GM18520 (cell line): ENCODE results near the gene SEMA4A.
"Not testable (repeated sequence)": the region's sequence is repeated elsewhere in the genome, so short reads cannot be mapped to it uniquely, and the experiment has no call there.

Source experiments
- ATAC-seq: cut with Tn5 transposase; IDR thresholded peaks from one replicate; pipeline ENCODE4 v1.9.1; 2021; ENCODE audit not compliant: unreplicated experiment

The SEMA4A gene

DNA sequence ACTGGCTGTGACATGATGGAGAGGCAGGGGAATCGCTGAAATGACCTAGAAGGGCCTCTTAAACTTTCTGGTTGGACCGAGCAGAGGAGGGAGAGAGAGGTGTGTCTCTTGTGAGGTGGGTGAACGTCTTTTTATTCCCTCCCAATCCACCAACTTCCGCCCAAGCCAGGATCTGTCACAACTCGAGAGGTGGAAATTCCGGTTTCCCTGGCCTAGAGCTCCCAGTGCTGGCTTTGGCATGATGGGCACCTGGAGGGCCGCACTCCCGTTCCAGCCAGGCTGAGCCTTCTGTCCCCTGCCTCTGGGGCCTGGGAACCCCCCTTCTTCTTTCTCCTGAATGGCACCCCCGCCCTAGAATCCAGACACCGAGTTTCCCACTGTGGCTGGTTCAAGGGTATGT lies at the start of gene SEMA4A:
TSS of gene SEMA4A (plus strand) at position 224 of the 400 bp plus-strand sequence. CDS start 994 bp downstream, outside the sequence.
- no peak for ATAC-seq

DNA sequence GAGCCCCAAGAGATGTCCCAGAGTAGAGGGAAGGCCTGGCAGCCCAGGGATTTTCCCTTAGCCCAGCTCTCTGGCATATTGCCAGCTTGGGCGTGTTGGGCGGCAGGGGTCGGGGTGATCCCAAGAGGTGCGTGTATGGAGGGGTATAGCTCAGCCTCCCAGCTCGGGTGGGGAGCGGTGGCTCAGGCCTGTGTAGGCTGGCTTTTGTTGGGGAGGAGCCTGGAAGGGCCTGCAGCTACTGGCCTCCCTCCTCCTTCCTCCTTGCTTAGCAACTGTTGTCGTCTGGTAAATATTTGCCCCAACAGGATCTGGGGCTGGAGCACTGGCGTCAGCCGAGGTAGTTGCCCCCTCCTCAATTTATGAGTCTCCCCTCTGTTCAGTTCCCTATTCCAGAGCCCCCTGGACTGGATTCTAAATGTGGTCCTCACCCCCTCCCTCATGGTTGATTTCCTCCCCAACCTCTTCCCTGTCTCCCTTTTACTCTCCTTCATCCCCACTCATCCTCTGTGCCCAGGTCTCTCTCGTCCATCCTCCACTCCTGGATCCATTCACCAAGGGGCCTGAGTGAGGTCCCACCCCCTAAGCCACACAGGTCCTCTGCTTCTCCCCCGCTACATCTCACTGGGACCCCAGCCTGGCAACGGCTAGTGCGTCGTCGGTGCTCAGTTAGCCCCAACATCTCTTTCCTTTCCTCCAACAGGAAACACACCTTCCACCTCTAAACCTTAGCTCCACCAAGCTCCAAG lies 49.1 kb upstream of the SEMA4A start:
- ATAC-seq = no peak

DNA sequence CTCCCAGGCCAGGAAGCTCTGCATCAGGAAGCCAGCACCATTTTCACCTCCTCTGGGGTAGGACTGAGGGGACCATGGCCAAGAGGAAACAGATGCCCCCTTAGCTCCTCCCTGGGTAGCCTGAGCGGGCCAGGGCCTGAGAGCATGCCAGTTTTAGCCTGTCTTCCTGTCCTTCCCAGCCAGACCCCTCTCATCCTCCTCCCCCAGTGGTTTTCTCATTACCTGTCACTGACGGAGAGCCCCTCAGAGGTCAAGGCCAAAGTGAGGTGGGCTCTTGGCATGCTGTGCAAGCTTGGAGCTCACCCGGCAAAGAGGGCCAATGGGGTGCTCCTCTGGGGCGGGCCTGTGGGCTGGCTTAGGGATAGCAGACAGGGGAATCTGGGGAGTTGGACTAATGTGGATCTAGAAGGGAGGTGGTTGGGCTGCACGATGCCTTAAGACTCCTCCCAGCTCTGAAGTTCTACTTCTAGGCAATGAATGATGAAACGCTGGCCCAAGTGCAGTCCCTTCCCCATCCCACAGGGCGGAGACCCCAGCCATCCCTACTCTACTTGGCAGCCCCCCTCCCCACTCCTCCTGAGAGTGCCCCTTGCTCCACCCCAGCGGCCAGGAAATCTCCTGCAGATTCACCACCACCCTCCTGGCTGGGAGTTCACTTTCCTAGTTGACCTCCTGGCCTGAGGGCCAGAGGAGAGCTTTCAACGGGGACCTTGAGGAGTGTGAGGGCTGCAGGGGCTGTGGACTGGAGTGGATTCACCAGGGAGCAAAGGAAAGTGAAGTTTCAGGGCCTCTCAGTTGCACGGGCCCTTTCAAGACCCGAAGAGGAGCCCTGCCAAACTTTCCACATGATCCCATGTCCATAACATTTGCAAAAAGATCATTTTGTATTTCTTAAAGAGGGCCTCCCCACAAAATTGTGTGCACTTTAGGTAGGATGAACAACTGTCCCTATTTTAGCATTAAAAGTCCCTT lies 48.2 kb upstream of the SEMA4A start:
- no peak for ATAC-seq

DNA sequence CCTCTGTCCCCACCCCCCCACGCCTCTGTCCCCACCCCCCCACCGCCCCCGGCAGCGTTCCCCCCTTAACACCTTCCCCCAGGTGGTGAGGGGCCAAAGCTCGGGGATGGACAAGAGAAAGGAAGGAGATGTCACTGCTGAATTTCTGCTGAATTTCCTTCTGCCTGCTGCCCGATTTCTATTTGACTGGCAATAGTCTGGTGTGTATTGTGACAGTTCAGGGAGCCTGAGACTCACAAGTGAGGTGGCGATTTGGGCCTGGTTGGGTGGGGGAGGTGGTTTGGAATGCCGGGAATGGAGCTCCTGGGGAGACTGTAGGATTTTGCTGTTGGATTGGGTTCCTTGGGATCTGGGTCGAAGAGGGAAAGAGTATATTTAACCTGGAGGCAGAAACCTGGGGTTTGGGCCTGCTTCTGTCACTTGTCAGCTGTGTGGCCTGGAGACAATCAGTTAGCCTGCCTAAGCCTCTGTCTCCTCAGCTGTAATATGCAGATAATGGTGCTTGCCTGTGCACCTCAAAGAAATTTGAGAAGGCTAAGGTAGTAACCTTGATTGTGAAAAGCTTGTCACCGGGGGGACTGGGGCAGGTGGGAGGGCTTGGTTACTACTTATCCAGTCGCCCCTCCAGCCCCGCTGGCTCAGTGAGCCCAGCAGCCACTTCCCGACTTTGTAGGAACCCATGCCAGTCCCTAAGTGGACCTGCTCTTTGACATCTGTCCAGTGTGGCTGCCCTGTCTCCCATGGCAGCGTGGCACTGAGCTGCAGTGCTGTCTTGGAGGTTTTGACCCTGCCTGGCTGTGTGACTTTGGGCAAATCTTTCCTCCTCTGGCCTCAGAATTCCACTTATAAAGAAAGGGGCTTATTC lies 46.5 kb upstream of the SEMA4A start:
- no peak for ATAC-seq

DNA sequence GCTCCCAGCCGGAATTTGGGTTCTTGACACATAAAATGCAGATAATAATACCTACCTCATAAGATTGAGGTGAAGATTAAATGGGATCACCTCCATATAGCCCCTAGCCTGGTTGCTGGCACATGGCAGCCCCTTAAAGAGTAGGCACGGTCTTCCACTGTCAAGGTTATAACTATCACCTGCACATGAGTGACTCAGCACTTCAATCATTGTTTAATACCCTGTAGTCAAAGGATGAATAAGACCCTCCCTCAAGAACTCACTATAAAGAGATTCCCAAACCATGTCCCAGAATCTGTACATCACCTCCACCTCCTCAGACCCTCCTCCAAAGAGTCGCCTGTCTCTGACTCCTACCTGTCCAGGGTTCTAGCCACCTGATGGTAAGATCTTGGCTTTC lies 45.3 kb upstream of the SEMA4A start:
- no peak for ATAC-seq

DNA sequence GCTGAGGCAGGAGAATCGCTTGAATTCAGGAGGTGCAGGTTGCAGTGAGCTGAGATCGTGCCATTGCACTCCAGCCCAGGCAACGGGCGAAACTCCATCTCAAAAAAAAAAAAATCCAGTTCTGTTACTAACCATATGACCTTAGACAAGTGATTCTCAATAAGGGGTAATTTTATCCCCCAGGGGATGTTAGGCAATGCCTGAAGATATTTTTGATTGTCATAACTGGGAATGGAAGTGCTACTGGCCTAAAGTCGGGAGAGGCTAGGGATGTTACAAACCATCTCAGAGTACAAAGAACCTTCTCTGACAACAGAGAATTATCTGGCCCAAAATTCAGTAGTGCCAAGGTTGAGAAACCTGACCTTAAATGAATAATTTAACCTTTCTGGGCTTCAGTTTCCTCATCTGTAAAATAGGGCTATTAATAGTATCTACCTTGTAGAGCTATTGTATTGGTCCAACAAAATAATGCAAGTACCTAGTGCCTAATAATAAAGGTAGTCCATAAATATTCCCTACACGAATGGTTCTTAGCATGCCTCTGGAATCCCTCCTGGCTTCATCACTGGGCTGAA lies 44.6 kb upstream of the SEMA4A start:
- ATAC-seq = no peak

DNA sequence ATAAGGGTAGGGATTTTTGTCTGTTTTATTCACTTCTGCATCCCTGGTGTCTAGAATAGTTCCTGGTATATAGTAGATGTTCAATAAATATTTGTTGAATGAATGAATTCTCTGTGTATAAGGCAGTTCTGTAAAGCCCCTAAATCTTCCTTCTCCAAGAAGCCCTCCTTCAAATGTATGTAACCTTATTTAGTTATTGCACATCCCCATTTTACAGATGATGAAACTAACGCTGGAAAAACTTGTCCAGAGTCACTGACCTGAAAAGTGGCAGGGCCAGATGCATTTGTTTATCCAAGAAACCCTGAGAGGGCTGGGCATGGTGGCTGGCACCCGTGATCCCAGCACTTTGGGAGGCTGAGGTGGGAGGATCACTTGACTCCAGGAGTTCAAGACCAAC lies 43.1 kb upstream of the SEMA4A start:
- ATAC-seq = no peak

DNA sequence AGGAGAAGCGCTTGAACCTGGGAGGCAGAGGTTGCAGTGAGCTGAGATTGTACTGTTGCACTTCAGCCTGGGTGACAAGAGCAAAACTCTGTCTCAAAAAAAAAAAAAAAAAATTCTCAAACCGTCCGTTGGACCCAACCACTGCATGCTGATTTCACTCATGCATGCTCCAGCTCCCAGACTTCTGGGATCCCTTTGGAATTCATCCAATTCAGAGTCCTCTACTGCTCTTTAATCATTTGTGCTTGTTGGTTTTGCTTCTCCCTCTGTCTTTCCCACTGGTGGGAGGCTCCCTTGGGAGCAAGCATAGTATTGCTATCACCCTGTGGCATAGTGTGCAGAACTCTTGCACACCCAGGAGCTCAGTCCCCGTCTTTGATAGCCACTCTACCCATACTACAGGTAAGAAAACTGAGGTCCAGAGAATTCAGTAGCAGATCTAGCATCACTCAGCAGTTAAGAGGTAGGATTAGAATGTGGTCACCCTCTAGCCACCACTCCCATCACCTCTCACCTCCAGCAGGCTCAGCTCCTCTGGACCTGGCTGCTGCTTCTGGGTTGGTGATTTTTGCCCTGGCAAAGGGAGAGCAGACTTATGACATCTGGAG lies 41.9 kb upstream of the SEMA4A start:
- ATAC-seq = no peak

DNA sequence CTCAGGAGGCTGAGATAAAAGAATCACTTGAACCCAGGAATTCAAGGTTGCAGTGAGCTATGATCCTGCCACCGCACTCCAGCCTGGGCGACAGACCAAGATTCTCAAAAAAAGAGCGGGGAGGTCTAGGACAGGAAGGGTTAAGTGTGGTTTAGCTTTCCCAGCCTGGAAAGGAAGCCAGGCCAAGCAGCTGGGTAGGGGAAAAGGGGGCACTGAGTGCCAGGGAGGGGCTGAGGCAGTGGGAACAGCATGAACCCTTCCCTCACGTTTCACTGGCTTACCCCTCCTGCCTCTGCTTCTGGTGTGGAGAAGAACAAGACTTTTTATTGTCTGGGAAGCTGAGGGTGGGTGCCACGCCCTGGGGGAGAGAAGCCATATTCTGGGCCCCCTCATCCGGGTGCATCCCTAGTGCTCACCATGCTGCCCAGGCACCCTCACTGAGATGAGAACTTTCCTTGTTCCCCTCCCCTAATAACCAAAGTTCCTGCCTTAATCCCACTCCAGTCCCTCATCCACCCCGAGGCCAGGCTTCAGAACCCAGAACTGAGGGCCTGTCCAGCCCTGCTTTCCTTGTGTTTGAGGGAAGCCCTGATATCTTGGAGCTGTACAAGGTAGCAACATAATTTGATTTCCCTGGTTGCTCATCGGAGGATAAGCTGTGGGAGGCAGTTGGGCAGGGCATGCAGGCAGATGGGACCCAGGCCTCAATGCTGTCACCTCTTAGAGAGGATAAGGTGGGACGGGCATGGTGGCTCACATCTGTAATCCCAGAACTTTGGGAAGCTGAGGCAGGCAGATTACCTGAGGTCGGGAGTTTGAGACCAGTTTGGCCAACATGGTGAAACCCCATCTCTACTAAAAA lies 40.9 kb upstream of the SEMA4A start:
- no peak for ATAC-seq

DNA sequence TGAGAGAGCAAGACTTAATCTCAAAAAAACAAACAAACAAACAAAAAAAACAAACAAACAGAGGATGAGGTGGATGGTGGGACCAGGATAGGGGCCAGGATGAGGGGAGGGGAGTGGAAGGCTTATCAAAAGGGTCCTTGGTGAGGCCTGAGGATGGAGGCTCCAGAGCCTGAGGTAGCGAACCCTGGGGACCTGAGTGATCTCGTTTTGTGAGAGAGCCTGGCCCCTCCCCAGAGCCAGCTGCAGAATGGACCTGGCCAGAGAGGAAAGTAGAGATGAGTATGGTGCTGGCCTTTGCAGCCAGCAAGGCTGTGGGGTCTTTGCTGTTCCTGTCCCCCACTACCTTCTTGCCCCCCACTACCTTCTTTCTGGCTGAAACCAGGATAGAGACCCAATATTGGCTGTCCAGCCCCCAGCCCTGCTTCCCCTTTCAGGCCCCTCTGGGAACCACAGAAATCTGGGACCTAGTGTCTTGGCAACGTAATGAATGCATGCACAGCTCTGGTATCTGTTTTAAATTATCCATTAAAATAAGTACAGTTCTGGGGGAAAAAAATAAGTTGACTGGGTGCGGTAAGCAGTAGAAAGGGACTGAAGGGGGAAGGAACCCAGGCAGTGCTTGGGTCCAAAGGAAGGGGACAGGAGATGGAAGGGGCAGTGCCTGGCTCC lies 40.0 kb upstream of the SEMA4A start:
- no peak for ATAC-seq

DNA sequence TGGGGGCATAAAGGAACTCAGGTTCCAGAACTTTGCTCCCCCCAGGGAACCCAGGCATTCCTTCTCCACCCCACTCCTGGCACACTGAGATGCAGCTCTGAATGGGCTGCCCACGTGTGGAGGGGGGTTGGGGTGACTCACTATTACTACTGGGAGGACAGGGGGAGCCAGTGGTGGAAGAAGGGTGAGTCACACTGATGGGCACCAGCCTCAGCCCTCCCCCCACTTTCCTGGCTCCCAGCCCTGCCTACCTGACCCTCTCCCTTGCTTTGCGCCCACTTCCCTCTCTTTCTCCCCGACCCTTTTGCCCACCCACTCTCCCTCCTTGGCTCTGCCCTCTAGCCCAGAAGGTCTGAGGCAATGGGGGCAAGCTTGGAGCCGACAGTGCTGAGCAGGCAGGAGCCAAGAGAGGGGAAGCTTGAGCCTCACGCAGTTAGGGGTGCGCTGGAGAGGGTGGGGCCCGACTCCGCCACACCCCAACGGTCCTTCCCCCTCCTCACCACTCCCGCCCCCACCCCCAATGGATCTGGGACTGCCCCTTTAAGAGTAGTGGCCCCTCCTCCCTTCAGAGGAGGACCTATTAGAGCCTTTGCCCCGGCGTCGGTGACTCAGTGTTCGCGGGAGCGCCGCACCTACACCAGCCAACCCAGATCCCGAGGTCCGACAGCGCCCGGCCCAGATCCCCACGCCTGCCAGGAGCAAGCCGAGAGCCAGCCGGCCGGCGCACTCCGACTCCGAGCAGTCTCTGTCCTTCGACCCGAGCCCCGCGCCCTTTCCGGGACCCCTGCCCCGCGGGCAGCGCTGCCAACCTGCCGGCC lies 39.1 kb upstream of the SEMA4A start, which contains the start of gene LMNA:
TSS of gene LMNA (plus strand) at position 611 of the 818 bp plus-strand sequence. CDS start 208 bp downstream, outside the sequence.
- peak; percentile 56 for ATAC-seq

DNA sequence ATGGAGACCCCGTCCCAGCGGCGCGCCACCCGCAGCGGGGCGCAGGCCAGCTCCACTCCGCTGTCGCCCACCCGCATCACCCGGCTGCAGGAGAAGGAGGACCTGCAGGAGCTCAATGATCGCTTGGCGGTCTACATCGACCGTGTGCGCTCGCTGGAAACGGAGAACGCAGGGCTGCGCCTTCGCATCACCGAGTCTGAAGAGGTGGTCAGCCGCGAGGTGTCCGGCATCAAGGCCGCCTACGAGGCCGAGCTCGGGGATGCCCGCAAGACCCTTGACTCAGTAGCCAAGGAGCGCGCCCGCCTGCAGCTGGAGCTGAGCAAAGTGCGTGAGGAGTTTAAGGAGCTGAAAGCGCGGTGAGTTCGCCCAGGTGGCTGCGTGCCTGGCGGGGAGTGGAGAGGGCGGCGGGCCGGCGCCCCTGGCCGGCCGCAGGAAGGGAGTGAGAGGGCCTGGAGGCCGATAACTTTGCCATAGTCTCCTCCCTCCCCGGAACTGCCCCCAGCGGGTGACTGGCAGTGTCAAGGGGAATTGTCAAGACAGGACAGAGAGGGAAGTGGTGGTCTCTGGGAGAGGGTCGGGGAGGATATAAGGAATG lies 38.4 kb upstream of the SEMA4A start:
- no peak for ATAC-seq

DNA sequence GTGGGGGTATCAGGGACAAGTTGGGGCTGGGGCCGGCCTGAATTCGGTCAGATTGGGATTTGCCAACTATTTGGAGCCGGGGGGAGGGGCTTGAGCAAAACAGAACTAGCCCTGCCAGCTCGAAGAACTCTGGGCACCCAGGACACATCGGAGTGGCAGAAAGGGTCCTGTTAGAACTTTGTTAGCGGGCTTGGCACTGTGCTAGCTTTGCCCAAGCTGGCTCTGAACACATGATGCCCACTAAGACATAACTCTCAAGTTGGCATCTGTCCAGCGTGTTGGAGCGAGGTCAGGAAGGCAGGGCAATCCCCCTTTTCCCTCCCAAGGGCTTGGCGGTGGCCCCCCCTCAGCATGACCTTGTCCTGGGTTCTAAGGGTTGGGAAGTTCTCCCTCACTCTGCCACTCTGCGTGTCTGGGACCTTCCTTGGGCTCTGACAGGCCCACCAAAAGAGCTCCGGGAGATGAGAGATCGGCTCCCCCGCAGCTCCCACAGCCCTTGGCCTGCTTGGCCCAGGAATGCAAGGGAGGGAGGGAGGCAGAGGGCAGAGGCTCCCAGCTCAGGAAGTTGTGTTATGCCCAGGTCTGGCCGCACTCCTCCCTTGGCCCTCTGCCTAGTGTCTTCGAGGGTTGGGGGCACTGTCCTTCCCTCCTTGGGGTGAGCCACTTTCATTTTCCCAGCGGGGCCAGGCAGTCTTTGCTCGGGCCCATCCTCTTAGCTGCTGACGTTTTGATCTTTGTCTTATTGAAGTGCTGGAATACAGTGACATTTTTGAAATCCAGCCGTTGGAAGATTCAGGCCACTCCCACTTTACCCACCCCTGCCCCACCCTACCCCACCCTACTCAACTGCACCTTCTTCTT lies 37.6 kb upstream of the SEMA4A start:
- ATAC-seq = no peak

DNA sequence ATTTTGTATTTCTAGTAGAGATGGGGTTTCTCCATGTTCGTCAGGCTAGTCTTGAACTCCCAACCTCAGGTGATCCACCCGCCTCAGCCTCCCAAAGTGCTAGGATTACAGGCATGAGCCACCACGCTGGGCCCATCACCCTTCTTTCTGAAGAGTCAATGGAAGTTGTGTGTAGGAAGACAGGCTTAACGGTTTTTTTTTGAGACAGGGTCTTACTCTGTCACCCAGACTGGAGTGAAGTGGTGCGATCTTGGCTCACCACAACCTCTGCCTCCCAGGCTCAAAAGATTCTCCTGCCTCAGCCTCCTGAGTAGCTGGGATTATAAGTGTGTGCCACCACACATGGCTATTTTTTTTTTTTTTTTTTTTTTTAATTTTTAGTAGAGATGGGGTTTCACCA lies 36.7 kb upstream of the SEMA4A start:
- not testable (repeated sequence) for ATAC-seq

DNA sequence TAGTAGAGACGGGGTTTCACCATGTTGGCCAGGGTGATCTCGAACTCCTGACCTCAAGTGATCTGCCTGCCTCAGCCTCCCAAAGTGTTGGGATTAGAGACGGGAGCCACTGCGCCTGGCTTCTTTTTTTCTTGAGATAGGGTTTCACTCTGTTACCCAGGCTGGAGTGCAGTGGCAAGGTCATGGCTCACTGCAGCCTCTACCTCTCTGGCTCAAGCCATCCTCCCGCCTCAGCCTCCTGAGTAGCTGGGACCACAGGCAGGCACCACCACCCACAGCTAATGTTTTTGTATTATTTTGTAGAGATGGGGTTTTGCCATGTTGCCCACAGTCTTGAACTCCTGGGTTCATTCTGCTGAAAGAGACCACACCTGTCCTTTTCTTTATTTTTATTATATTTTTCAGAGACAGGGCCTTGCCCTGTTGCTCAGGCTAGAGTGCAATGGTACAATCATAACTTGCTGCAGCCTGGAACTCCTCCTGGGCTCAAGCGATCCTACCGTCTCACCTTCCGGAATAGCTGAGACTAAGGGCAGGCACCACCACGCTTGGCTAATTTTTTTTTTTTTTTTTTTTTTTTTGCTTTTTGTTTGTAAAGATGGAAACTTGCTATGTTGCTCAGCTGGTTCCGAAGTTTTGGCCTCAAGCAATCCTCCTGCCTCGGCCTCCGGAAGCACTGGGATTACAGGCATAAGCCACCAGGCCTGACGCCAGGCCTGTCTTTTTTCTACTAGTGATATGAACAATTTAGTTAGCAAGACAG lies 35.8 kb upstream of the SEMA4A start:
- ATAC-seq = no peak
